ENCODE data around the gene E2F1.
"Not testable (repeated sequence)": the region's sequence is repeated elsewhere in the genome, so short reads cannot be mapped to it uniquely, and the experiment has no call there.

The E2F1 gene

GRCh38 chr20:33709905-33710541 lies 23.8 kb upstream of the E2F1 start:
- no peak for DNase-seq

GRCh38 chr20:33709398-33709797 lies 23.2 kb upstream of the E2F1 start:
- DNase-seq, result no peak

DNA sequence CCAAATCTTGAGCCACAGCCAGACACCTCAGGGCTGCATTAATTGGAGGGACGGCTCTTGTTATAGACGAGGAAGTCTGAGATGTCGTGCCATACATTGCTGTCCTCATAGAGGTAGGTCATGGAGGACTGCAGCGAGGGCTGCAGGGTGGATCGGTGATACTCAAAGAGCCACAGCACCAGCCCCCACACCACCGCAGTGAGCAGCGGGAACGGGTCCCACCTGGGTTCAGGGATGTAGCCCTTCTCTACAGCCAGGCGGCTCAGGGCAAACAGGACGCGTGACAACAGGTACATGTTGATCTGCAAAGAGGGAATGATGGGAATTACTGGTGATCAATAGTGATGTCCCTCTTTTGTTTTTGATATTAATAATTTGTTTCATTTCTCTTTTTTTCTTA lies 21.5 kb upstream of the E2F1 start:
- DNase-seq, result no peak

GRCh38 chr20:33704197-33704924 lies 18.2 kb upstream of the E2F1 start:
- no peak for DNase-seq

- DNase-seq, result no peak
These were observed 17.4 kb upstream of the E2F1 start for GRCh38 chr20:33703498-33704137.

DNA sequence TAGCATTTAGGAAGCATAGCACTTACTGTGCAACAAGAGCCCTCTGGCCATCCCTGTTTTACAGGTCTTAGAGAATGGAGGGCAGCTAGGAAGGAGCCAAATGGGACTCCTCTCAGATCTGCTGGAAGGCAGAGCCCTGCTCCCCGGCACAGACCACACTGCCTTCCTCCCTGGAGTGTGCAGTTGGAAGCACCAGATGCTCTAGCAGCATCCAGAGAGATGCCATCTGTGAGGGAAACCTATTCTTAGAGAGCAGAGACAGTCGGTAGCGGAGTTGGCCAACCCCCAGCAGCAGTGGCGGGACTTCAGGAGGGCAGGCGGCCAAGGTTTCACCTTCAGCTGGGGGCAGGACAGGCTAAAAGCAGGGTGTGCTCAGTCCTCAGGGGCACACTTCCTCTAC lies 16.7 kb upstream of the E2F1 start:
- DNase-seq, result no peak

- no peak for DNase-seq
These were observed 15.7 kb upstream of the E2F1 start for GRCh38 chr20:33701629-33702450.

- DNase-seq, result not testable (repeated sequence)
These were observed 14.7 kb upstream of the E2F1 start for GRCh38 chr20:33700696-33701441.

DNA sequence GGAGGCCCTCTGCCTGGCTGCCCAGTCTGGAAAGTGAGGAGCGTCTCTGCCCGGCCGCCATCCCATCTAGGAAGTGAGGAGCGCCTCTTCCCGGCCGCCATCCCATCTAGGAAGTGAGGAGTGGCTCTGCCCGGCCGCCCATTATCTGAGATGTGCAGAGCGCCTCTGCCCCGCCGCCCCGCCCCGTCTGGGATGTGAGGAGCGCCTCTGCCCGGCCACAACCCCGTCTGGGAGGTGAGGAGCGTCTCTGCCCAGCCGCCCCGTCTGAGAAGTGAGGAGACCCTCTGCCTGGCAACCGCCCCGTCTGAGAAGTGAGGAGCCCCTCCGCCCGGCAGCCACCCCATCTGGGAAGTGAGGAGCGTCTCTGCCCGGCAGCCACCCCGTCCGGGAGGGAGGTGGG lies 12.8 kb upstream of the E2F1 start:
- not testable (repeated sequence) for DNase-seq

DNA sequence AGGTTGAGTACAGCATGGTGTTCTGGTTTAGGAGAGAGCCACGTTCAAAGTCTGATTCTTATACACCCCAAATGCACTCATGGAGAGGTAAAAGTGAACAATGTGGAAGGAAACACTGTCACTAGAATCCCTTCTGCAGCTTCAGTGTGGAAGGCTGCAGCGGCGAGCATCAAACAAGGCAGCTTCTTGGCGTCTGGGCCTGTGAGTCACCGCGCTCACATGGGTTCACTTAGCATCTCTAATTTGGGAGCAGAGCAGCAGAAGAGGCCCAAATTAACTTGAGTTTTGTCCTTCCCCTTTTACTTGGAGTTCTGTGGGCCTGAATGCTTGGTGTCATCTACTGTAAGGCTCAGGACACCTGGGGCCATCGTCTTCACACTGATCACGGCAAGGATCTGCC lies 10.9 kb upstream of the E2F1 start:
- DNase-seq, result no peak

DNA sequence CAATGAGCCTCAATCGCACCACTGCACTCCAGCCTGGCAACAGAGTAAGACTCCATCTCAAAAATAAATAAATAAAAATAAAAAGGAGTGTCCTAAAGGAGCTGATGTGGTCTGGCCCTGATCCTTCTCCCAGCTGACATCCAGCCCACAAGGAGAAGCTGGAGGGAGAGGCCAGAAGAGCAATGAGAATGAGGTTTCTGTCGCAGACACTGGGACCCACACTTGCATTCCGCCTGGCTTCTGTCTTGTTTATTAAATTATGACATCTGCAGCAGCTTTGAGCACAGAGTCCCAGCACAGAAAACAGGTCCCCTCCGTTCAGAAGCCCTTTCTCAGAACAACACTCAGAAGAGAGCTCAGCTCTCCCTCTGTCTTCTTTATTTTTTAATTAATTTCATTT lies 10.3 kb upstream of the E2F1 start:
- no peak for DNase-seq

GRCh38 chr20:33694639-33695012 lies 8.4 kb upstream of the E2F1 start:
- no peak for DNase-seq

GRCh38 chr20:33693741-33694638 lies 7.8 kb upstream of the E2F1 start:
- no peak for DNase-seq

GRCh38 chr20:33693289-33693688 lies 7.1 kb upstream of the E2F1 start:
- no peak for DNase-seq

DNA sequence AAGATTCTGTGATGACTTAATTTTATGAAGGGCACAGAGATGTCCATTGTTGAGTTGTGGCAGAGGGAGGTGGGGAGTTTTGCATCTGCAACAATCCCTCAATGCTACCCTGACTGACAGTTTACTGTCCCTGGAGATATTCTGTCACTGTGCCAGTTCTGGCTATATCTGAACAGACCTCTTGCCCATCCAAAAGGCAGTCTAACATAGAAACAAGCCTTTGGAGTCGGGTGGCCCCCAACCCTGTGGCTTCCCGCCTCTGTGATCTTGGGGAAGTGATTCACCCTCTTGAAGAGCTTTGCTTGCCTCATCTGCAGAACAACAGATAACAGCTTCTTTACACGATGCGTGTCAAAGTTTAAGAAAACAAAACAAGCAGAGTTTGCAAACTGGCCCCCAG lies 3.8 kb upstream of the E2F1 start:
- no peak for DNase-seq

- no peak for DNase-seq
These were observed 3.3 kb upstream of the E2F1 start for GRCh38 chr20:33689493-33689892.

DNA sequence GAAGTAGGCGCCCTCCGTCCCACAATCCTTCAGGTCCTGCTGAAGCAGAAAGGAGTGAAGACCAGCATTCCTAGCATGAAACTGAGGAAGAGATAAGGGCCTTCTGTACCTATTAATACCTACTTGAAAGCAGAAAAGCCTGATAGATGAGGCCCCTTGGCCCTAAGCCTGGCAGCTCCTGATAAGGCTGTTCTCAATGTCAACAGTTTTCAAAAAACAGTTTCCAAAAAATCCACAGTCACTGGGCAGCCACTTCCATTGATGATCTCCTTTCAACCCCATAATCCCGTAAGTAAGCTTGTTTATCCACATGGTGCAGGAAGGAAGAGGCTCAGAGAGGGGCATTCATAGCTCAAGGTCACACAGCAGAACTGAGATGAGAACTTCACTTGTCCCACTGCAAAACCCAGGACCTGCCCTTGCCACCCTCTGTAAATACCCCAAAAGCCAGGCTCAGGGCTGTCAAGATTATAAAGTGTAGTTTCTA lies 2.8 kb upstream of the E2F1 start:
- no peak for DNase-seq

- no peak for DNase-seq
These were observed 2.1 kb upstream of the E2F1 start for GRCh38 chr20:33687993-33688937.

- DNase-seq, result no peak
These were observed 1.3 kb upstream of the E2F1 start for GRCh38 chr20:33687370-33687915.

DNA sequence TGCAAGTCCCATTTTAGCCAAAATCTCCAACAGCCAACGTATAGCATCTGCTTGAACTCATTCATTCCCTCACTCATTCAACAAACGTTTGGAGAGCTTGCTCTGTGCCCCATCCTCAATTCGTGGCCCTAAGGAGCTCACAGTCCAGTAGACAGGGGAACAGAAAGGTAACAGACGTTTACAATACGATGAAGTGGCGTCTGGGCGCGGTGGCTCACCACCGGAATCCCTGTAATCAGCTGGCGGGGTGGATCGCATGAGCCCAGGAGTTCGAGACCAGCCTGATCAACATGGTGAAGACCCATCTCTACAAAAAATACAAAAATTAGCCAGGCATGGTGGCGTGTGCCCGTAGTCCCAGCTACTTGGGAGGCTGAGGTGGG lies 790 bp upstream of the E2F1 start:
- no peak for DNase-seq
